Activated CD4-positive, CD25-positive, alpha-beta regulatory T cell treated with anti-CD3 and anti-CD28 coated beads, Interleukin-2, amount 50 U/mL, for 24 hours (primary cell): ENCODE results near the gene IL21R.
A peak's percentile ranks its signal among the peaks of the same experiment; 100 is the strongest.
"Not testable (repeated sequence)": the region's sequence is repeated elsewhere in the genome, so short reads cannot be mapped to it uniquely, and the experiment has no call there.

Experiments used
- ATAC-seq, 2 donors: fragments of 150-1000 bp; cut with Tn5 transposase; one replicate each; pipeline ENCODE4 v1.10.0; 2021; ENCODE audit warnings: mild to moderate bottlenecking in 1 of 2, moderate library complexity in 1 of 2

The IL21R gene

GRCh38 chr16:27446721-27447120 lies 44.7 kb downstream of the IL21R start:
- peak; percentile 69 to 70 for ATAC-seq

- ATAC-seq, result no peak
These were observed 45.3 kb downstream of the IL21R start for GRCh38 chr16:27447301-27447700.

GRCh38 chr16:27448532-27449433 lies 46.8 kb downstream of the IL21R start:
- no peak for ATAC-seq

GRCh38 chr16:27449434-27450195 lies 47.6 kb downstream of the IL21R start:
- peak; percentile 75 to 77 for ATAC-seq

- no peak for ATAC-seq
These were observed 48.2 kb downstream of the IL21R start for GRCh38 chr16:27450196-27450549.

GRCh38 chr16:27452569-27453493 lies 50.9 kb downstream of the IL21R start:
- no peak for ATAC-seq

GRCh38 chr16:27453494-27453825 lies 51.5 kb downstream of the IL21R start:
- ATAC-seq, result no peak

- ATAC-seq, result no peak
These were observed 53.7 kb downstream of the IL21R start for GRCh38 chr16:27455700-27456099.

GRCh38 chr16:27457605-27457900 lies 55.6 kb downstream of the IL21R start:
- ATAC-seq, result not testable (repeated sequence)

- no peak for ATAC-seq
These were observed 56.3 kb downstream of the IL21R start for GRCh38 chr16:27458258-27458657.

GRCh38 chr16:27458987-27459688 lies 57.2 kb downstream of the IL21R start:
- ATAC-seq, result no peak

GRCh38 chr16:27460213-27460612 lies 58.2 kb downstream of the IL21R start:
- ATAC-seq, result no peak

GRCh38 chr16:27460663-27461482 lies 58.9 kb downstream of the IL21R start:
- ATAC-seq, result no peak

GRCh38 chr16:27461483-27462171 lies 59.7 kb downstream of the IL21R start:
- ATAC-seq, result no peak

GRCh38 chr16:27462200-27462845 lies 60.3 kb downstream of the IL21R start:
- ATAC-seq, result no peak

- ATAC-seq, result no peak
These were observed 61.1 kb downstream of the IL21R start for GRCh38 chr16:27462846-27463682.

- ATAC-seq, result peak in 1 of 2 donors; percentile 28
These were observed 62.0 kb downstream of the IL21R start for GRCh38 chr16:27463741-27464591.
